Endometrium (tissue), 2 donors: ENCODE measurements around the gene NAP1L5.

Source experiments
- FAIRE-seq: peaks from 2 replicates; lab custom pipeline; 2012; peaks lifted over from hg19 to GRCh38; lab: Jason Lieb, UNC
- donor health status: control.
- donor health status: control.

The NAP1L5 gene

DNA sequence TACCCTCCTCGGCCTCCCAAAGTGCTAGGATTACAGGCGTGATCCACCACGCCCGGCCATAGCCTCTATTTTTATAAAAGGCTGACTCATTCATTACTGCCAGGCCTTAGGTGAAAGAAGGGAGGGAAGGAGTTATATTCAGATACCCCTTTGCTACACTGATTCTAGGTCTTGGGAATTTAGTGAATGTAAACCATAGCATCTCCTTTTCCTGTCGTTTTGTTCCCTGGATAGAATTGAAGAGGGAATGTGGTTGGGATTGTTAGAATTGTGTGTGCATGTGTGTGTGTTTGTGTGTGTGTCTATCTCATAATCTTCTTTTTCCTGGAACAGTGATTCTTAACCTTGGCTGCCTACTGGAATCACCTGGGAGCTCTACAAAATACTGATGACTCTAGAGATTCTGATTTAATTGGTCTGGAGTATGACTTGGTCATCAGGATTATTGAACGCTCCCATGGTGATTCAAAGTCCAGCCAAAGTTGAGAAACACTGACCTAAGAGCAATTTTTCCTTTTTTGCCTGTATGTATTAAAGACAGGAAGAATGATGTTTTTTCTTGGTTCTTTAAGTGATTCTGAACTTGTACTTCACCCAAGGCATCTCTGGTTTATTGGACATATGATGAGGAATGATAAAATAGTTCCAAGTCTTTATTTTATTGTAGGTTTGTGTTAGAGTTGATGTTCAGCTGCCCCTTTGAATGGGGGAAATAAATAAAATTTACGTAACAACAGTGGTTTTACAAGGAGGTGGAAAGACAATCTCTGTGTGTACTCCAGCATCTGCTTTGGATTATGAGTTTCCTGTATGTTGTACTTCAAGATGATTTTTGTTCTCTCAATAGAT, 37.0 kb downstream of the NAP1L5 start:
- FAIRE-seq = no peak

DNA sequence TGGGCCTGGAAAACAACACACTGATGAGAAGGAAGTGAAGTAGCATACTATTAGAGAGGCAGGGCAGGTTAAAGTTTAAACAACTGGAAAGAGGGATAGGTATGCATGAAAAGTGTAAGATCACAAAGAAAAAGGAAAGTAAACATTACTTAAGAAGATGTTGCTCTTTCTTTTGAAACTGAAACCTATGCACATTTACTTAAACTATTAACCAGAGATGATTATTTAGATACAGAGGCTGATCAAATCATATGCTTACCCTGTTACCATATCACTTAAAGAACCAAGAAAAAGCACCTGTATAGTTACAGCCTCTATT, 37.8 kb downstream of the NAP1L5 start:
- FAIRE-seq = no peak

DNA sequence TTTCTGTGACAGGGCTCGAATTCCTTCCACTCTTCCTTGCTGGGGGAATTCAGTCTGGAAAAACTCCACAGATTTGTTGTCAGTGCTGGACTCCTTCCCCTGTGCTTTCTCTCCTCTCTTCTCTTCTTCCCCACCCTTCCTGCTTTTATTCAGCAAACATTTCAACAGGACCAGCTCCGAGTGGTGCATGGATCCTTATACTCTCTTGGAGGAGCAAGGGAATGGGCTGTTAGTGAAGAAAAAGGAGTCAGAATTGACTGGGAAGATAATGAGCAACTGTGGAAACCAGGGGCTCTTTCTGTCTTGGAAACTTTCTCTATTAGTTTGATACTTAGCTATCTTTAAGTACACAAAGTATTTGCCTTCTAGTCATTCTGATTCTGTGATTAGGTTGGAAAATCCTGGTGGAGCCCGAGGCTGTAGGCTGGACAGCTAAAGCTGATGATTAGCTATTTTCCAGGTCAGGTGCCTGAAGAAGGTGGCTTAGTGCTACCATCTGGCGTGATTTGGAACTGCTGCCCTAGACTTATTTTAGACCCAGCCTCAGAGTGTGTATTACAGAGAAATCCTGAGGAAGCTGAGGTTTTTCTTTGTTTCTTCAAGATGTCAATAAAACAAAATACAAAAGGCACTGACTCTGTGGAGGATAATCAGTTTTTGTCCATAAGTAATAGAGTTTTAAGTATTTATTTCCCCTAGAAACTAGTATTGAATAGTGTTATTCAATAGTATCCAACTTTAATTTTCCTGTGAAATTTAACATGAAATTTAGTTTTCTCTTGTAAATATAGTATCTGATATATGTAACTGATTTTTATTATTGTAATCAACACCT, 38.4 kb downstream of the NAP1L5 start:
- FAIRE-seq = no peak

DNA sequence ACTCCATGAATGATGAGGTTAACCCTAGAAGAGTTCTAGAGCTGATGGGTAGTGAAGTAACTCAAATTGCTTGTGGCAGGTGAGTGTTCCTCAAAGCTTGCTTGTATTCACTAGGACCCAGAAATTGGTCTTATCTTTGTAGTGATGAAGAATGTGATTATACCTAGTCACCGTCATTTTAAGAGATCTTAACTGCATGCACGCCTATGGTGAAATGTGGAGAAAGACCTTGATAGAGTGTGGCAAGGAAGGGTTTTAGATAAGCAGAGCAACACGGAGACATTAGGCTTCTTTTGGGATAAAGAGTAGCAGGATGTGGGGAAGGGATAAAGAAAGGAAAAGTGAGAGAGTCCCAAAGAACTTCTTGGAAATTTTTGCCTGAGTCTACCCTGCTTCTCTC, 42.4 kb downstream of the NAP1L5 start:
- no peak for FAIRE-seq

DNA sequence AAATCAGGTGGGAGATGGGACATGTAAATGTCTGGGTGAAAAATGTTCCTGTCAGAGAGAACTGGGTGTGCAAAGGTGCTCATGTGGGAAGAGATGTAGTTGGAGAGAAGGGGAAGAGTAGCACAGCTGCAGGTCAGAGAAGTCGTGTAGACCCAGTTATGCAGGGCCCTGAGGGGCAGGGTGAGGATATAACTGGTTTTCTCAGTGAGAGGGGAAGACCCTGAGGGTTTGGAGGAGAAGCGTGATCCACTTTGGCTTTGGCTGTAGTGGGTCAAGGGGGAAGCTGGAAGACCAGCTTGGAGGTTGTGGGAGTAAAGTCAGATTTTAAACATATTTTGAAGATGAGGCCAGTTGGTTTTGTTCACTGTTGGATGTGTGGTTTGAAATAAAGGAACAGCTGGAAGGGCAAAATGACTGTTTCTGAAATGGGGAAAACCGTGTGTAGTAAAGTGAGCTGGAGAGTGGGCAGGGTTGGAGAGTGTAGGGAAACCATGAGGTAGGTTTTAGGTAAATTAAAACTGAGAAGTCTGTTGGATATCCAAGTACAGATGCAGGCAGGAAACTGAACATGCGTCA, 44.2 kb downstream of the NAP1L5 start:
- no peak for FAIRE-seq

DNA sequence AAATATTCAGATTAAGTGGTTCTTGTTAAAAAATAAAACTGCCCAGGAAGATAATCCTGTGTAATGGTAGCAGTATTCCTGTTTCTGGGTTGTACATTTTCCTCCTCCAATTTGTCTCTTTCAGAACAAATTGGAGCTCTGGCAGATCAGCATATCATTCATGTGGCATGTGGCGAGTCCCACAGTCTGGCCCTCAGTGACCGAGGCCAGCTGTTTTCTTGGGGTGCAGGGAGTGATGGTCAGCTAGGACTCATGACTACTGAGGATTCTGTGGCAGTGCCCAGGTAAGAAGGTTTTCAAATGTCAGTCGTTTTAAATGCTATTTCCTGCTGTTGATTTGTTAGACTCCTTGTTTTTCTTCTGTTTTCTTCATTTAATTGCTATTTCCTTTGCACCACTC, 47.9 kb downstream of the NAP1L5 start:
- no peak for FAIRE-seq

DNA sequence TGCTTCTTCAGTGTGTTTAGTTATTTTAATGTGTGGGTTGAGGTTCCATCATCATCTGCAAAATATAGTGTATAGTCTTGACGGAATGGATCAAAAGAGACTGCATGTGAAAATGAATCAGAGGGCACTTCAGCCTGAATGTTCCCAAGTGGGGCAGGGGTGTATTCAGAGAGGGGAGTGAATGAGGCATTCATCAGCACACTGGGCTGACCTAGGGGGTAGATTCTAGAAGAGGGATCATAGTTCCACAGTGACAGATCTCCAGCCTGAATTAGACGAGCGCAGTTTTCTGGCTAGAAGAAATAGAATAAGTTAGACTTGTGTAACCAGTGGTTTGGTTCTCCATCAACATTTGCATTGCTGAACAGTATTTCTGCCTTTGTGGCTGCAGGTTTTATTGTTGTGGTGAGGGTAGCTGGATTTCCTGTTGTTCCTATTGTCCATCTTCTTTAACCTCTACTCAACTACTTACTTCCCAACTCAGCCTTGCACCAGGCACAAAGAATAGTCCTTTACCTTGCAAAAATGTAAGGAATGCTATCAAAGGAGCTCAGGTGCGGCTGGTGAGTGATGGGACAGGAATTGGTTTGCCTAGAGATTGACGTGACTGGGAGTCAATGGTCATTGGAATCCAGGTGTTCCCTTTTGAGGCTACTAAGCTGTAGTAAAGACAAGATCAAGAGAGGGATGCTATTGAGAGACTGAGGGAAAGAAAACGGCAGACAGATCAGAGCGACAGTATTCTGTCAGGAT, 50.9 kb downstream of the NAP1L5 start:
- FAIRE-seq = no peak

DNA sequence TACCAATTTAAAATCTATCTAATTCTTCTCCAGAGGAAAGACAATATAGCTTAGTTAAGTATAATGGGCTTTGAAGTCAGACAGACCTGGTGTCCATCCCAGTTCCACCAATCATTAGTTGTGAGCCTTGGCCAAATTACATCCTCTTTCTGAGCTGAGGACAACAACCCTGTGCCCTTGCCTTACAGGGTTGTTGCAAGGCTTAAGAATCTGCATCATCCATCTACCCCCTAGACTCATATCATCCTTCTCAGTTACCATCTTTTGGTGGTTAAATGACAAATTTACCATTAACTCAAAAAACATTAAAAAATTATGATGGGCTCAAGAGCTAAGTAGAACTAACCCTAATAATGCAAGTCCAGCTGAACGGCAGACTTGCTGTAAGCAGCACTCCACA, 51.6 kb downstream of the NAP1L5 start:
- no peak for FAIRE-seq
